Measurements from ENCODE around the gene RPS8.
A peak's percentile ranks its signal among the peaks of the same experiment; 100 is the strongest.
"Not testable (repeated sequence)": the region's sequence is repeated elsewhere in the genome, so short reads cannot be mapped to it uniquely, and the experiment has no call there.

RPS8 gene

DNA sequence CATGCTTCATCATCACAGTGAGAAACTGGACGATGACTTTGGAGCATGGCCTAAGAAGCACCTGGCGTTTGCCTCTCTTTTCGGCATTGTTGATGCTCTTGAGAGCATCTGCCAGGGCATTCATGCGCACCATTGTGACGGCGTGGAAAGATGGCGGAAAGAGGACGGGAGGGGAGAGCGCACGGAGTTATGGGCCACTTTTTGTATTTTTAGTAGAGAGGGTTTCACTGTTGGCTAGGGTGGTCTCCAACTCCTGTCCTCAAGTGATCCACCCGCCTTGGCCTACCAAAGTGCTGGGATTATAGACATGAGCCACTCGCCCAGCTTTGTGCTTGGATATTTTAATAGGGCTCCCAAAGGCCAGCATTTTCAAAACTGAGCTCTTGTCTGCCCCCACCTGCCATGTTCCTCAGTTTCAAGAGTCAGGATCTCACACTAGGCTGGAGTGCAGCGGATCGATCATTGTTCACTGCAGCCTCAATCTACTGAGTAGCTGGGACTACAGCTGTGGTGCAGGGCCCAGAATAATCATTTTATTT lies 5.3 kb downstream of the RPS8 start:
- no peak for DNase-seq (ENCODE audit: low spot score)

DNA sequence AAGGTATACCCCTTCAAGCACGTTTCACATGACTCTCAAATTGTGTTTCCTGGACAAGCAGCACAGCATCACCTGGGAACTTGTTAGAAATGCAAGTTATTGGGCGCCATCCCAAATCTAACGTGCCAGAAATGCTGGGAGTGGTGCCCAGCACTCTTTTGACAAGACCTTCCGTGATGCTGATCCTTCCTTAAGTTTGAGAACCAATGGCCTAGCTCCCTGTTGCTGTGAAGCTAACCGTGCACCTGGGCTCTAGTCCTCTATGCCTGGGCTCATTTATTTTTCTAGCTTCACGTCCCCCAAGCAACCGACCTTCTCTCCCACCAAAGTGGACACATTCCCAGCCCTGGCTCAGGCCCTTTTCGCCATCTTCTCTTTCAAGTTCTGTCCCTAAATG lies 8.4 kb downstream of the RPS8 start:
- no peak for DNase-seq (ENCODE audit: low spot score)

DNA sequence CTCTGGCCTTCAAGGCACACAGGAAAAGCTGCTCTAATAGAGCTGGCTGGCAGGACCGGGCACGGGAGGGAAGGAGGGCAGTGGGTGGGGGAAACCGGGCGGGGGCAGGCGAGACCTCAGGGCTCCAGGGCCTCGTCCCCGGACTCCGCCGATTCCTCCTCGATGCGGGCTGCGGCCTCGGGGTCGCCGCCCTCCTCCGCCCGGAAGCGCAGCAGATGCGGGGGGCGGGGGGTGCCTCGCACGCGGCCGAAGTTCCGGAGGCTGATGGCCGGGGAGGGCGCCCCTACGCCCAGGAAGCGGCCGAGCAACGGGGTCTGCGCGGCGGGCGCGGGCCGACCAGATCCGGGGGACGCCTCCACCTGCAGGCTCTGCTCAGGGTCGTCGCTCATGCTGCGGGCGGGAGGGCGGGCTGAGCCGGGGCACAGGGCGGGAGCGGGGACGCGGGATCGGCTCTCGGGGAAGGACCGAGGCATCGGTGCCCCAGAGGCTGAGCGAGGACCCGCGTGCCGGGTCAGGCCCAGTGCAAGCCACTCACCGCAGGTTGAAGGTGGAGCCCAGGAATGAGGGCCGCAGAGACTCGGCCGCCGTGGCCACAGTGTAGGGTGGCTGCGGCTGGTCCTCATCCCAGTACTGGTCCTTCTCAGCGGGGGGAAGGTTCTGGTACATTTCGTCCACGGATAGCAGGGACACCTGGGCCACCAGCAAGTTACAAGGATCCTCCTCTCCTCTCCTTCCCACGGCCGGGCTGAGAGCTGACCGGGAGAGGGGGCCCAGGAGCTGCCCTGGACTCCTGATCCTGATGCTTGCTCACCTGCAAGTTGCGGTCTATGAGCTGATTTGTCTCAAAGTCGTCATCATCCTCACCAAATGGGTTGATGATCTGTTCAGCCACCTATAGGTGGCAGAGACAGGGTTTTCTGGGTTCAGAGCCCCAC lies 9.0 kb downstream of the RPS8 start:
- peak; percentile 33 for DNase-seq (ENCODE audit: low spot score)

DNA sequence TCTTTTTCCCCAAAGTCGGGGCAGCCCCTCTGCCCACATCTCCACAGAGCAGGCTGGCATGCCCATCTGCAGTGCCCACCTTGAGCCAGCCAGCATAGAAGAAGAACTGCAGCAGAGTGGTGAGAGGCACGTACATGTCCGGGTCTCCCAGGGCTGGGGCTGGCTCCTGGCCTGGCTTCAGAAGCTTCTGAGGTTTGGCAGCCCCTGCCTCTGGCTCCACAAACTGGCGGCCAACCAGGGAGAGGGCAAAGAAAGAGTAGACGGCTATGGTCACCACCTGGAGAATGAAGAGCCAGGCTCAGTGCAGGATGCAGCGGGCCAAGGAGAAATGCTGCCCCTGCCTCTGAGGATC lies 9.7 kb downstream of the RPS8 start:
- no peak for DNase-seq (ENCODE audit: low spot score)

DNA sequence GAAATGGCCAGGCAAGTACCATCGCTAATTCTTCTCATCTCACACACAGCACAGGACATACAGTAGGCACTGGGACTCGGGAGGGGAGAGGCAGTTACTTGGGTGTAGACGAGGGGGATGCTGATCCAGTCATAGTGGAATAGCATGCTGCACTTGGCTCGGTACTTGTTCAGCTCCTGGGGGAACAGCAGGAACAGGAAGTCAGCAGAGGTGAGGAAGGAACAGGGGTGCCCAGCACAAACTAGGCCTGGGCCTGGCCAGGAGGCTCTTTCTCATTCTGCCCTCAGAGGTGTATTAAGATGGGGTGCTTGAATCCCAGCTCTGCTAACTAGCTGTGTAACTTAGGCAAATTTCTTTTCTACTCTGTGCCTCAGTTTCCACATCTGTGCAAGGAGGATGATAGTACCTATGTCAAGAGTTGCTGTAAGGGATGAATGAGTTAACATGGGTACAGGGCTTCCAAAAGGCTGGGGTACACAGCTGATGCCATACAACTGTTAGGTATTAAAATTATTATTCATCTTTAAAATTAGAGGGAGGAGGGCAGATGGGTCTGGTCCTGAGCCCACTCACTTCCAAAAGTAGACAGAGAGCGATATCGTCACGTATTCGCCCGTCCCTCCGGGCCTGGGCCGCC lies 10.3 kb downstream of the RPS8 start:
- DNase-seq (ENCODE audit: low spot score) = no peak

DNA sequence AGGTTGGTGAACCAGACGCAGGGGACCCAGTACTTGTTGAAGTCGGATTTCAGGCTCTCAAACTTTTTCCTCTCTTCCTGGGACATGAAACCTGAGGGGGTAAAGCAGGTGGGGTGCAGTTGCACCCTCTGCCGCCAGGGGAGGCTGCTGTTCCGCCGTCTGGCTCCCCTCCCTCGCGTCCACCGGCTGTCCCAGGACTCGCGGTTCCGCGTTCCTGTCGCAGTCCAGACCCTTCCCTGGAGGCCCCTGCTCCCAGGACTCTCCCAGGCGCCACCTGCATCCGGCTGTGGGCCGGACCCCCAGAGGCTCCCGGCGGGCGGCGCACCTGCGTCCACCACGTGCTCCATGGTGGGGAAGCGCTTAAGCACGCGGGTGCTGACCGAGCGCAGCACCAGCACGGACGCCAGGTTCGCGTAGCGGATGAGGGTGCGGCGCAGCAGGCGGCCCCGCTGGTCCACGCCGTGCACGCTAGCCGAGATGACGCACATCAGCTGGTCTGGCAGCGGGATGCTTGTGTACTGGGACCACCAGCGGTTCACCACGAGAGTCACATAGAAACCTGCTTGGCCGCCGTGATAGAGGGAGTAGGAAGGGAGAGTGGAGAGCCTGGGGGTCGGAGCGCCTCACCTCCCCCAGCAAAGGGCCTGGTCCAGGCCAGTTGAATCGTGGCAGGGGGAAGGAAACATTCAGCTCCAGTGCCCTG lies 10.9 kb downstream of the RPS8 start:
- peak; percentile 76 for DNase-seq (ENCODE audit: low spot score)

DNA sequence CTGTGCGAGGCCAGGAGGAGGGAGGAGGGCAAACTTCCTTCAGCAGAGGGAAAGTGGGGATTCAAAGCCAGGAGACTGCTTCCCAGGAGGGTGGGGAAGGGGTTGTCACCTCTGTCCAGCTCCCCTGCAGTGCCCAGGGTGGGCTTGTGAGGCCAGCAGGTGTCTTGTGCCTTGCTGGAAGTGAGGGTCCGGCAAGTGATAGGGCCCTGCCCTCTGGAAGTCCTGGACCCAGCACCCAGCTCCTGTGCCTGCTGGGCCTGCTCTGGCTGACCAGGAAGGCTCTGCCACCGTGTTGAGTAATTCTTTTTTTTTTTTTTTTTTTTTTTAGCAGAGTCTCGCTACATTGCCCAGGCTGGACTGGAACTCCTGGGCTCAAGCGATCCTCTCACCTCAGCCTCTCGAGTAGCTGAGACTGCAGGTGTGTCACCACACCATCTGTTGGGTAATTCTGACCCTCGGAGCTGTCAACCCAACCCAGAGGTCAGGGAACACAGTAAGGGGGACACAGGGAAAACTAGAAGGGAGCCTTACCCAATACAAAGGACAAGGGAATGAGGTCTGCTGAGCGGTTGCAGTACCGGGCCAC lies 11.6 kb downstream of the RPS8 start:
- DNase-seq (ENCODE audit: low spot score) = no peak

DNA sequence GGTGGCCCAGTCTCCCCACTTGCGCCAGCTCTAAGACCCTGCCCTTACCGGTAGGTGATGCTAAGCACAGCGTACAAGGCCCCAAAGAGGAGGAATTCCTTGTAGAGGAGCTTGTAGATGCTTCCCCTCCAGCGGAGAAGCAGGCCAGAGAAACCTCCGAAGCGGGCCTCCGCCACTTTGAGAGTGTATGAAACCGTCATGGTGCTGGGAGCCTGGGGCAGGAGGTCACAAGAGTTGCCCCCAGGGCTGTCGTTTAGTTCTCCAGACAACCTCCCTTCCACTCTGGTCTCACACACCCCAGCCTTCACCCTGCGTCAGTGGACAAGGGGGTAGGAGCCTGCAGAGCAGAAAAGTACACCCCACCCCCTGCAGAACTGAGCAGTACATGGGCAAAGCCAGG lies 12.2 kb downstream of the RPS8 start:
- no peak for DNase-seq (ENCODE audit: low spot score)

DNA sequence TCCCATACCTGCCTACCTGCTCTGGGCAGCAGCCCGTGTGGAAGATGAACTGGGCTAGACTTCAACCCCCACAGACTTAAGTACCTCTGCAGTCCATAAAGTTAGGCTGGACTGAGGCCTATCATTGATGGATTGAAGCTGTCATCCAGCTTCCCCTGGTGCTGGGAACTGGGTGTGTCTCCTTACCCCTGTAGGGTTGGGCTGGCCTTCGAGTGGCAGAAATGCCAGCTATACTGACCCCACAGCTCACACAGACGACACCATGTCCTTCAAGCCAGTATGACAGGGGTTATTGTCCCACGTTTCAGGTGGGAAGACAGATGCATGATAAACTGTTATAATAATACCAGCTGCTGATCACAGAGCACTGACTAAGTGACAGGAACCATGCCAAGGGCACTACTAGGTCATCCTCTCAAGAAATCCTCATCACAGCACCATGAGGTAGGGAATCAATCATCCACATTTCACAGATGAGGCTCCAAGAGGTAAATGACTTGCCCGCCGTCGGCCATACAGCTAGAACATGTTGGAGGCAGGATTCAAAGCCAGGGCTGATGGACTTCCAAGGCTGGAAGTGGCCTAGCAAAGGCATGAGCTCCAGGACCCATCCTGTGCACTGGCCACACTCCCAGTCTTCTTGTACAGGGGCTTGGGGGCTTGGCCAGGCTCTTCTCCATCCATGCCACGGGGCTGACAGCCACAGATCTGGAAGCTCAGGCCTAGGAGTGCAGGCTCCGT lies 12.9 kb downstream of the RPS8 start, which contains the start of gene BEST4:
Gene BEST4, minus strand, starts transcription at position 51 of the 741 bp plus-strand sequence. CDS start 465 bp downstream, outside the sequence.
- DNase-seq (ENCODE audit: low spot score) = no peak

DNA sequence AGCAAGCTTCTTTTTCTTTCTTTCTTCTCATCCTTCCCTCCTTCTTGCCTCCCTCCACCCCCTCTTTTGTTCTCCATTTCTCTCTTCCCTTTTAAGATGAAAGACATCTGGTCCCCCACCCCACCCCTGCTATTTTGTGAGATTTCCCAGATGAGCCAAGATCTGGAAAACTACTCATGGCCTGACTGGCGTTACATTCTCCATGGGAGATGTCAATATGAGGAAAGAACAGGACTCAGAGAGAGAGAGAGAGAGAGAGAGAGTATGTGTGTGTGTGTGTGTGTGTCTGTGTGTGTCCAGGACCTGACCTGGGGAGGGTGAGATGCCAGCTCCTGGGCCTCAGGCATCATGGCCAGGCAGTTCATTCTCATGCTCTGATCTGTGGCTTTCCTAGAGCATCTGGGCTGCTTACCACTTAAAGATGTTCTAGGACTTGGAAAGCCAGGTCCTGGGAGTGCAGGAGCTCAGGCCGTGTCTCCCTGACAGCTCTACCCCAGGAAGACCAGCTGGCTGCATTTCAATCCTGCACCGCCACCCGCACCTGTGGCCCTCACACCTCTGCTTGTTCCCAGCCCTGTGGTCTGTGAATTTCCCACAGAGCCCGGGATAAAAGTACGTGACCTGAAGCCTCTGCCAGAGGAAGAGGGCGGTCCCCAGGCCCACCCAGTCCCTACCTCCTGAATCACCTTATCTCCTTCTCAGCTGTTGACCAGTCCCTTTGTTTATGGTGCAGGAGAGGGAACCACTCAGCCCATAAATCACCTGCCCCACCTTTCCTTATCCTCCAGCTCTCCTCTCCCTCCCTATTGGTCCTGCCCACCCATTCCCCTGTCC lies 15.8 kb downstream of the RPS8 start:
- DNase-seq (ENCODE audit: low spot score) = no peak

DNA sequence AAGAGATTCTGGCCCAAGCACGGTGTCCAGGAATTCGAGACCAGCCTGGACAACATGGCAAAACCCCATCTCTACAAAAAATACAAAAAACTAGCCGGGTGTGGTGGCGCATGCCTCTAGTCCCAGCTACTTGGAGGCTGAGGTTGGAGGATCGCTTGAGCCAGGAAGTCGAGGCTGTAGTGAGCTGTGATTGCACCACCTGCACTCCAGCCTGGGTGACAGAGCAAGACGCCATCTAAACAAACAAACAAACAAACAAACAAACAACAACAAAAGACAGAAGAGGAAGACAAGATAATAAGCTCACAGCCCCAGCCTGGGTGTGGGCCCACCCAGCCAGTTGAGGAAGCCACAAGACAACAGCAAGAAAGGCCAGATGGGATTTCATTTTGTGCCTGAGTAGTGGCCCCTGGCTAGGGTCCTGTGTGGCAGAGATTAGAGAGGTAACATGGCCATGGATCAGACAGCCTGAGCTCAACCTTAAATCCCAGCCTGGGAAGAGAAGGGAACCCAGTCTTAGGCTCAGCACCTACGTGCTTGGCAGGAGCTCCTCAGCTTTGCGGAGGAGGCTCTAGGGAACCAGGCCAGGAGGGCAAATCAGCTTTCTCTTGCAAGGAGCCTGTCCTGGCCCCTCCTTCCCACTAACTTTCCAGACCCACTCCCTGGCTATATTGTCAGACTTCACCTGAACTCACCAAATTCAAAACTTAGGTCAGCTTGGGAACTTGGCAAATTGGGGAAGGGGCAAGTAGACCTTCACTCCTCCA lies 17.6 kb downstream of the RPS8 start:
- no peak for DNase-seq (ENCODE audit: low spot score)

DNA sequence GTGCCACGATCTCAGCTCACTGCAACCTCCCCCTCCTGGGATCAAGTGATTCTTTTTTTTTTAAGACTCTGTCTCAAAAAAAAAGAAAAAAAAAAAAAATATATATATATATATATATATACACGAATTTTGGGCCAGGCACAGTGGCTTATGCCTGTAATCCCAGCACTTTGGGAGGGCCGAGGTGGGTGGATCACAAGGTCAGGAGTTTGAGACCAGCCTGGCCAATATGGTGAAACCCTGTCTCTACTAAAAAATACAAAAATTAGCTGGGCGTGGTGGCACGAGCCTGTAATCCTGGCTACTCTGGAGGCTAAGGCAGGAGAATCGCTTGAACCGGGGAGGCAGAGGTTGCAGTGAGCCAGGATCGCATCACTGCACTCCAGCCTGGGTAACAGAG lies 22.5 kb downstream of the RPS8 start:
- not testable (repeated sequence) for DNase-seq (ENCODE audit: low spot score)

DNA sequence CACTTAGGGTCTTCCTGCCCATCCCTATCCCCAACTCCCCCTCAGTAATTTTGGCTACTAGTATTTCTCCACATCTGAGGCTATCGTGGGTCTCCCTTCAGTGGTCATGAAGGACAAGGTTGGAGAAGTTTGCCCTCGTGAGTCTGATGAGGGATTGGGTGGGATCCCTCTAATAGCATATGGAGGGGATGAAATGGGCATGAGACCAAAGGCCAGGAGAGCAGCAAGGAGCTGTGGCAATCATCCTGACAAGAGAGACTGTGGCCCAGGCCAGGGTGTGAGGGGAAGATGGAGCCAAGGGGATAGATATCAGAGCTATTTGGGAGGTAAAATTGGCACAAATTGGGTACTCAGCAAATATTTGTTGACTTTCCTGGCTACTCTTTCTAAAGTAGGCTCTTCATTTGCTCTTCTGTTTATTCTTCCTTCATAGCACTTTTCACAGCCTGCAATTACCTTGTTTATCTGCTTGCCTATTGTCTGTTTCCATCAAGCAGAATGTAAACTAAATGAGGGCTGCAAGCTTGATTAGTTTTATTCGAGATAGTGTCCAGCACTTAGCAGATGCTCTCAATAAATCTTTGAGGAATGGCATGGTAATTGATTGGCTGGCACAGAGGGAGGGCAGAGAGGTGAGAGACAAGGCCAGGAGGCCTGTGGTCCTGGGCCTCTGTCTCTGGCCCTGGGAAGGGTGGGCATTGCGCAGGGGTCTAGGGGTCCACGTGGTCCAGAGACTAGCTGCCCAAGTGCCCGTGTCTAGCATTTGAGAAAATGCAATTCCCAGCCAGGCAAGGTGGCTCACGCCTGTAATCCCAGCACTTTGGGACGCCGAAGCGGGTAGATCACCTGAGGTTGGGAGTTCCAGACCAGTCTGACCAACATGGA lies 23.4 kb downstream of the RPS8 start:
- DNase-seq (ENCODE audit: low spot score) = no peak

DNA sequence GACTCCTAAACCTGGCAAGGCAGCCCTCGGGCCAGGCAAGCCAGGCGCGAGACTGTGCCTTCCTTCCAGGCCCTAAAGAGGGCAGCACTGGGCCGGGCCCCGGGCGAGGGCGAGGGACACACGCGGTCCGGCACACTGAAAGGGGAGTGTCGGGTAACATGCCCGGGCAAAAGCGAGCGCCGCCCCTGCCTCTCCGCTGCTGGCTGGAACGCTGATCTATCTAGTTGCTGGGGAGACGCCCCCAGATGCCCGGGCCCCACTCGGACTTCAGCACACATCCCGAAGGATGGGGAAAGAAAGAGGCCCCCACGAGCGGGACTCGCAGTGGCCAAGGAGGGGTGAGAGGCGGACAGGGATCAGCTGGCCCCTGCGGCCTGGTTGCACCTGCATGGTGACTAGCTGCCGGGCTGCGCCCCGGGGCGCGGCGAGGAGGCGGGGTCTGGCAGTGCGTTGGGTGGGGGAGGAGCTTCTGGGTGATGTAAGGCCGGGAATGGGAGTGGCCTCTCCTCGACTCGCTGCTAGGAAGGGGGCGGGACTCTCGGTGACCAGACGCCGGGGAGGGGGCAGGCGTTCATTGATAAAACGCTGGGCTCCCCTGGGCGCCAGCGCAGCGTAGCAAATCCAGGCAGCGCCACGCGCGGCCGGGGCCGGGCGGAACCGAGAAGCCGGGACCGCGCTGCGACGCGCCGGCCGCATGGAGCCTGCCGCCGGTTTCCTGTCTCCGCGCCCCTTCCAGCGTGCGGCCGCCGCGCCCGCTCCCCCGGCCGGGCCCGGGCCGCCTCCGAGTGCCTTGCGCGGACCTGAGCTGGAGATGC lies 24.6 kb downstream of the RPS8 start, which contains the start of gene PLK3:
Gene PLK3, plus strand, starts transcription at position 608 of the 815 bp plus-strand sequence. Its CDS starts 87 bp downstream, at position 695.
- DNase-seq (ENCODE audit: low spot score) = peak; percentile 97

DNA sequence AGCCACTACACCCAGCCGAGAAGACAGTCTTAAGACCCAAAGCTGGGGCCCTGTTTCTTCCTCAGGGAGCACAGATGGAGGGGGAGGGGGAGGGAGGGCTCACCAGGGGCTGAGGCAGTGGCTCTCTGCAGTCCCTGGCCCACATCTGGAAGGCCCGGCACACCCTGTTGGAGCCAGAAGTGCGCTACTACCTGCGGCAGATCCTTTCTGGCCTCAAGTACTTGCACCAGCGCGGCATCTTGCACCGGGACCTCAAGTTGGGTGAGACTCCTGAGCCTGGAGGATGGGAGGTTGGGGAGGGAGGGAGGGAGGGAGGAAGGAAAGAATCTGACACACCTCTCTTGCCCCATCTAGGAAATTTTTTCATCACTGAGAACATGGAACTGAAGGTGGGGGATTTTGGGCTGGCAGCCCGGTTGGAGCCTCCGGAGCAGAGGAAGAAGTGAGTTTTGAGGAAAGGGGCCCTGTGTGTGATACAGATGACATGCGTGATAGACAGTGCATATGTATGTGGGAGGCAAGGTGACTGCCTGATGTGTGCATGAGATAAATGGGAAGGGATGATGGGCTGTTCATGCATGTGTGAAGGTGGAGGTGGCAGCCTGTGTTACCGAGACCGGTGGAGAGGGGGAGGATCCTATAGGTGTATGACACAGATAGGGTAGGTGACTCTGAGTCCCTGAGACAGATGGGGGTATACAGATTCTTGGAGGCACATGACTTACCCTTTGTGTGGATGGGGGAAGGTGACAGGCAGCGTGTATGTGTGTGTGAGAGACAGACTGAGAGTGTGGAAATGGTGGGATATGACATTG lies 26.4 kb downstream of the RPS8 start:
- no peak for DNase-seq (ENCODE audit: low spot score)

DNA sequence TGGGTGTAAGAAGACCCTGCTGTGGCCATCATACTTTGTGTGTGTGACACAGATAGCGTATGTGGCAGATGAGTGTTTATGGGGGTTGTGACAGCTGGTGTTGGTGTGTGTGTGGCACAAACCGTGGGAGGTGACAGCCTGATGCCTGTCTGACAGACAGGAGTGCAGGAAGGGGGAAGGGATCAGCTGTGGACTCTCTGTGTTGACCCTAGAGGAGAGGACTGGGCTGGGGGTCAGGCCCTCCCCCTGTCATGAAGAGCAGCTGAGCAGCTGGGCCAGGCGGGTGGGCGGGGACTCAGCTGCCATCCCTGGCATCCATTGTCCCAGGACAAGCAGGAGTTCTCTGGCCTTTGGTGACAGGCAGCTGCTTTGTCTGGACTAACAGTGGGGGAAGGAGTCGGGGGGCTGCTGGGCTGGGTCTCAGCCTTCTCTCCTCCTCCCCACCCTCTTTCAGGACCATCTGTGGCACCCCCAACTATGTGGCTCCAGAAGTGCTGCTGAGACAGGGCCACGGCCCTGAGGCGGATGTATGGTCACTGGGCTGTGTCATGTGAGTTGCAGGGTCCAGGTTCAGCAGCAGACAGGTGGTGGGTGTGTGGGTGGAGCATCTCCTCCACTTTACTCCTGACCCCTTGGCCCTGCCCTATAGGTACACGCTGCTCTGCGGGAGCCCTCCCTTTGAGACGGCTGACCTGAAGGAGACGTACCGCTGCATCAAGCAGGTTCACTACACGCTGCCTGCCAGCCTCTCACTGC lies 27.1 kb downstream of the RPS8 start:
- no peak for DNase-seq (ENCODE audit: low spot score)
